GM11168 (cell line): ENCODE measurements around the gene KRT8.

Experiments used
- in situ Hi-C: fragments of 300-500 bp; cut with MboI; formaldehyde crosslinking; loops from one replicate; pipeline ENCODE4 v1.12.0; 2022; ENCODE audit warnings: low sequenced_read_pairs; ENCODE audit not compliant: unreplicated experiment

KRT8 gene

DNA sequence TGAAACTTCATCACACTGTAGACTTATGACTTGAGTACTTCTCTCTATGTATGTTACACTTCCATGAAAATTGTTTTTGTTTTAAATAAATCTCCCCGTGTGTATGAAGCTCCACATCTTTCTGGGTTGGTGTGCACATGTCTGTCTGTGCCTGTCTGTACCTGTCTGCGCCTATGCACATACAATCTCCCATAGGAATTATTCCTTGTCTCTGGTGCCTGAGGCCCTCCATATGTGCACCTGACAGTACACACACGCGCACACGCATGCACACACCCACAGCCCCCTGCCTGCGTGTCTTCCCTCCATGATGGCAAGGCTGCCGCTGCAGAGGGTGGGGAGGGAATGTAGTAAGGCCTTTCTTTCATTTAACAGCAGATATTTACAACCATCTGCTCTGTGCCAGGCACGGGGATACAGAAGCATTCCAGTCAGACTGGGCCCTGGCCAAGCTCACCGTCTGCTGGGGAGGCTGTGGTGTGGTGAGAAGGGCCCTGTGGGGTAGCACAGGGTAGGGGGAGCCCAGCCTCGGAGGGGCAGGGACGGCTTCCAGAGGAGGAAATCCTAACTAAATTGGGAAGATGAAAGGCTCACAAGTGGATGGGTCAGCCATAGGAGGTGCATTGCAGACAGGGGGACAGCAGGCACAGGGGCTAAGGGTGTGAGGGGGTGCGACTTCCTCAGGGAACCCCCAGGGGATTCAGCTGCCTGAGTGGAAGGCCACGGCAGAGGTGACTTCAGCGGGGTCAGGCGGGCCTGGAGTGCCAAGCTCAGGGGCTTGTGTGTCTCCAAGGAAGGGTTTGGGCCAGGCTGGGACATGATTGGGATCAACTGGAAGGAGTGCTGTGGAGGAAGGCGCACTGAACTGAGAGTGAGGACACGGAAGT lies 26.1 kb downstream of the KRT8 start:
- in situ Hi-C loops, result loop anchor here (10.0 kb wide), 1 partner anchor 494 kb away; the partner anchor contains the start of gene KRT84

DNA sequence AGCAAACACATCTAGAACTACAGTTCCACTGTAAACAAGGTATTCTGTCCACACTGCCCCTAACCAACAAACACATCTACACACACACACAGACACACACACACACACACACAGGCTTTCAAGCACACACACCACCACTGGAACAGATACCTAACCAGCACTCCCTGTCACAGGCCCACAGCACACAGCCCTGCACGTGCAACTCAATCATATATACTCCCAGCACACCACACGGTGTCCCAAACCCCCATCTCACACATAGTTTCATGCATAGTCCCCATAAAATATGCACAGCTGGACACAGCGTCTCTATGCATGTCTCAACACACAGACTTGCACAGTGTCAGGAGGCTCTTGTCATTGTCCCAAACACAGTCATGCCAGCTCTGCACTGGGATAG lies 27.6 kb downstream of the KRT8 start:
- in situ Hi-C loops, result loop anchor here (10.0 kb wide), 1 partner anchor 492 kb away; the partner anchor contains the start of gene KRT84

- in situ Hi-C loops, result loop anchor here (10.0 kb wide), 1 partner anchor 492 kb away; the partner anchor contains the start of gene KRT84
These were observed 28.5 kb downstream of the KRT8 start for GRCh38 chr12:52876372-52876771.

DNA sequence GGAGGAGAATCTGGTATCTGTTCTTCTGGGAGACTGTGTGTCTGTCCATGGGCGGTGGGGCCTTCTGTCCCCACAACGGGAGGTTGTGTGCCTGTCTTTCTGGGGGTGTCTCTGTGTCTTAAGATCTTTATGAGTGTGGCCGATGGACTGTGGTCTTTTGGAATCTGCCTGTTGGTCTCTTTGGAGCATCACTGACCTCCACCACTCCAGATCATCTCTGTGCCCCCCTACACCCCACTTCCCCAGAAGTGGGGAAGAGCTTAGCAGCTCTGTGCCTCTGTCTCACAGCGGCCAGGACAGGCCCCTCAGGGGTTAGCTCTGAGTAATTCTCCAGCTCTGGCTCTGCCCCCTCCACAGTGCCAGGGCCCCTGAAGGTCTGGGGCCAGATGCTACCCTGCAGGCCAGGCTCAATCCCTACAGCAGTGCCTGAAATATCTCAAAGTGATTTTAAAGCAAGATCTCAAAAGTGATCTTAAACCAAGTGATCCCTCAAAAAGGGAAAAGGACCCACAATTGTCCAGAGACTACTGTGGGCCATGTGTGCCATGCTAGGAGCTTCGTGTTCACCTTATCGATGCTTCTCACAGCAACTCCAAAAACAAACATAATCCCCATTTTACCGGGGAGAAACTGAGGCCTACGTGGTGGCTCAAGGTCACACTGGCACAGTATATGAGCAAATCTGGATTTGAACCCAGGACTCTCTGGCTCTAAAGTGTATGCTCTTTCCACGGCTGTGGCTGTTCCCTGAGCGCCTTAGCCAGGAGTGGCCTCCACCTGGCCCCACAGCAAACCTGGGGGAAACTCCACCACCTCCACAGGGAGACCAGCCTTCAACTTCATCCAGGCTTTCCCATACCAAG lies 30.1 kb downstream of the KRT8 start:
- in situ Hi-C loops, result loop anchor here (10.0 kb wide), 1 partner anchor 490 kb away; the partner anchor contains the start of gene KRT84

- in situ Hi-C loops, result loop anchor here (10.0 kb wide), 1 partner anchor 489 kb away; the partner anchor contains the start of gene KRT84
These were observed 30.9 kb downstream of the KRT8 start for GRCh38 chr12:52873832-52874572.

DNA sequence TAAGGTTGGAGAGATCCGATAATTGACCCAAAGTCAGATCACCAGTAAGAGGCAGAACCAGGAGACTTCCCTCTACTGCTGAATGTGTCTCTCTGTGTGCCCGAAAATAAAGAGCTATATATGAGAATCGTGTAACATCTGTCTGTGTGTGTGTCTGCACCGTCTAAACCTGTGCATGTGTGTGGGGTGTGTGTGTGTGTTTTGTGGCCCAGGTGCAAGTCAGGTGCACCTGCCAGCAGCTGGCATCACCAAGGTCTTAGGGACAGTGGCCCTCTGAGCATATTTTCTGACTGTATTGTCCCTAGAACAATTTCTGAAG lies 31.4 kb downstream of the KRT8 start:
- in situ Hi-C loops, result loop anchor here (10.0 kb wide), 1 partner anchor 489 kb away; the partner anchor contains the start of gene KRT84

GRCh38 chr12:52872644-52873389 lies 32.1 kb downstream of the KRT8 start:
- in situ Hi-C loops, result loop anchor here (10.0 kb wide), 1 partner anchor 488 kb away; the partner anchor contains the start of gene KRT84

DNA sequence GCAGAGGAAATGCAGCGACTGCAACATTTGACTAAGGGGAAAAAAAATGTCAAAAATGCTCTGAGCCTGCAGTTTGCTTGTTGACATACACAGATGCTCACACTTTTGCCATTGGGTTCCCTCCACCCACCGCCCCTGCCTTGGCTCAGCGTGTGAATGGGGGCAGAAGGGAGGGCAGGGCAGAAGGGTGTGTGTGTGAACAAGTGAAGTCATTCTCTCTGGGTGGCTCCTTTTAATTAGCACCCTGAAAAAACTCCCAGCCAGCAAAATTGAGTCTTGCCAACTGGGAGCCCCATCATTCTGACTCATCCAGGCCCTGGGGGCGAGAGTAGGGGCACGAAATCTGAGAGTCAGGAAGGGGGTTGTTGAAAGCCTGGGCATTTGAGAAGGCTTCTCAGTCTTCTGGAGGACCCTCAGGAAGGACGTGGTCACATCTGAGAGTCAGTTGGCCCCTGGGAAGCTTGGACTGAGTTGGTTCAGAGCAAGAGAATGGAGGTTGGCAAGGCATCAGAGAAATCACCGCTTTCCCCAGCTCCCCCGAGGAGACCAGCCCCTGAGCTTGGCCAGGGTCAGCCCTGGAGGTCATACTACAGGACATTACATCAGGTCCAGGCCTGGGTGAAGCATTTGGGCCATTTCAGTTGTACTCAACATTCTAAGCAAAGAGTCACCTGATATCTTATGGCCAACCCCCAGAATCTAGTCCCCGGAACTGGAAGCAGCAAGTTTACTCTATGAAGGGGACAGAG lies 33.4 kb downstream of the KRT8 start:
- in situ Hi-C loops, result loop anchor here (10.0 kb wide), 1 partner anchor 487 kb away; the partner anchor contains the start of gene KRT84

GRCh38 chr12:52870361-52871290 lies 34.2 kb downstream of the KRT8 start:
- in situ Hi-C loops, result loop anchor here (10.0 kb wide), 1 partner anchor 486 kb away; the partner anchor contains the start of gene KRT84

DNA sequence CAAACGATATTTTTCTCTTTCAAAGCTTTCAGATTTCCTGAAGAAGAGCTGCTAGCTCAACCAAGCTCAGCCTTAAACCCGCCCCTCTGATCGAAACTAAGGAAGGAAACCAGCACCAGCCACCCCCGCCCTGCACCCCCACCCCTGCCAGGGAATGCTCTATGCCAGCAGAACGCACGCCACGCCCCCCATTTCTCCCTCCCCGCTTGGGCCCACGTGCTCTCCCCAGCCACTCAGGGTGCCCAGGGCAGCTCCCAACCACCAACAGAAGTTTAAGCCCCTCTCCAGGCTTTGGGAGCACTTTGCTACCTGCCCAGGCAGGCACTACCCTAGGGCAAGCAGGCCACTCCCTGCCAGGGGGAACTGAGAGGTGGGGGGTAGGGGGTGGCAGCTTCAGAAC lies 37.2 kb downstream of the KRT8 start:
- in situ Hi-C loops, result loop anchor here (10.0 kb wide), 1 partner anchor 503 kb away; the partner anchor contains the start of gene KRT85

- in situ Hi-C loops, result loop anchor here (10.0 kb wide), 1 partner anchor 502 kb away; the partner anchor contains the start of gene KRT85
These were observed 37.7 kb downstream of the KRT8 start for GRCh38 chr12:52867152-52867551.

- in situ Hi-C loops, result loop anchor here (10.0 kb wide), 1 partner anchor 501 kb away; the partner anchor contains the start of gene KRT85
These were observed 39.6 kb downstream of the KRT8 start for GRCh38 chr12:52865090-52865944.

DNA sequence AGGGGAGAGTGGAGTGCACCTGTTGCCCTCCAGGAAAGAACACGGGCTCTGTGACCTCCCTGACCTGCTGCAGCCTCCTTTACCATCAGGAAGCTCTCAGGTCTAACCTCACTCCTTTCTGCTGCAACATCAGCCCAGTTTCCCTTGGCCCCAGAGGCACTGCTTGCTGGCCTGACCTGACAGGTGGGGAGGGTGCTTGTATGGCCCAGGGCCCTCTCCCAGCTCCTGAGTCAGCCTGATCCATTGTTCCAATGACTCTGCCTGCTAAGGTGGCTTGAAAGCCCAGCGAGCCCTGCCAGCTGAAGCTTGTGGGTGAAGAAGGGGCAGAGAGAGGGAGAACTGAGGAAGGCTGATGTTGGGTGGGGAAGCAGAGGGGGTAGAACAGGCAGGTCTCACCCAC lies 42.9 kb downstream of the KRT8 start:
- in situ Hi-C loops, result loop anchor here (10.0 kb wide), 1 partner anchor 497 kb away; the partner anchor contains the start of gene KRT85

DNA sequence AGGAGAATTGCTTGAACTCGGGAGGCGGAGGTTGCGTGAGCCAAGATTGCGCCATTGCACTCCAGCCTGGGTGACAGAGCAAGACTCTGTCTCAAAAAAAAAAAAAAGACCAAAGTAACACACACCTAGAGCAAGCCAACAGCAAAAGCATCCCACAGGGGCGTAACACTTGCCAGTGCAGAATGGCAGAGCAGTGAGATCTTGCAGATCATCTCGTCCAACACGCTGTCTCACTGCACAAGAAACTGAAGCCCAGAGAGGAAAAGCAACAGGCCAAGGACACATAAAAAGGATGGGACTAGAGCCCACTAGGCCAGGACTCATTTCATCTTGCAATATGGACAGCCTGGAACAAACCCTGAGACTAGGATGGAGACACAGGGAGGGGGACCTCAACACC lies 43.4 kb downstream of the KRT8 start:
- in situ Hi-C loops, result loop anchor here (10.0 kb wide), 1 partner anchor 497 kb away; the partner anchor contains the start of gene KRT85

DNA sequence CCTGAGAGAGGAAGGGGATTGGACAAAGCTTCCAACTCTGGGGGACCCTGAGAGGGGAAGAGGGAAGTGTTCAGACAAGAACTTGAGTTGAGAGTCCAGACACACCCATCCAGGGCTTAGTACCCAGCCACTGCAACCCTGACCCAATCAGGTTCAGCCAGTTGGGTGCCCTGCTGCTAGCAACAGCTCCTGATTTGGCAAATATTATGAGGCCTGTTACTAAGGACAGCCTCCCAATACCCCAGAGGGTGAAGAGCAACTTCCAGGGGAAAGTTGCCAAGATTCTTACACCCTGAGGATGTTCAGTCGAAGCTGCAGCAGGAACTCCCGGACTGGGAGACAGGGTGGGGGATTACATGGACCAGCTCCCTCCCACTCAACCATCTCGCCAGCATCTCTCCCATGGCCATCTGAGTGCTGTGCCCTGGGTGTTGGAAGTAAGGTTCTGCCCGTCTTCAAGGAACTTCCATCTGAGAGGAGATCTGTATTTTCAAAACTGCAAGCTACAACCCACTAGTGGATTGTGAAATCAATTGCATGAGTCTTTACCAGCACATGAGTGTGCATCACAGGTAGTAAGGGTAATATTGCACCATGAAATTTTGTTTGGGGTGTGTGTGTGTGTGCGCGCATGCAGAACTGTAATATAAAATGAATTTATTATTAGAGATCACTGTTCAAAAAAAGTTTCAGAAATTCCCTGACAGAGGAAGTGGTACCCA lies 44.6 kb downstream of the KRT8 start:
- in situ Hi-C loops, result loop anchor here (10.0 kb wide), 1 partner anchor 495 kb away; the partner anchor contains the start of gene KRT85
